BE2C (cell line): ENCODE data around the gene LYSMD3.

Experiments
- DNase-seq: peaks from one replicate; pipeline ENCODE4 v3.0.0-alpha.2; 2020
- H3K27me3 ChIP-seq: fragments of 250-450 bp; sonication (Bioruptor Pico); 2 replicates; pipeline ENCODE4 v1.5.1; 2020; ENCODE audit warnings: mild to moderate bottlenecking
- H3K36me3 ChIP-seq: fragments of 250-450 bp; sonication (Bioruptor Pico); 2 replicates; pipeline ENCODE4 v1.5.1; 2020; ENCODE audit warnings: mild to moderate bottlenecking
- H3K4me1 ChIP-seq: fragments of 250-450 bp; sonication (Bioruptor Pico); 2 replicates; pipeline ENCODE4 v1.5.1; 2020
- H3K4me3 ChIP-seq: 2 replicates; pipeline ENCODE4 v1.5.1; 2011; ENCODE audit warnings: low read depth, low read length
- H3K9me3 ChIP-seq: fragments of 250-450 bp; sonication (Bioruptor Pico); 2 replicates; pipeline ENCODE4 v1.5.1; 2020
- CTCF ChIP-seq: IDR thresholded peaks from 2 replicates; pipeline ENCODE4 v1.5.1; 2012; ENCODE audit warnings: mild to moderate bottlenecking, low read depth, low read length

LYSMD3 gene

GRCh38 chr5:90545511-90545910, 16.1 kb upstream of the LYSMD3 start:
- no peaks in the 10 kb centered on the region for H3K36me3 ChIP-seq
- no peak for DNase-seq
- peaks cover 29% of the 10 kb centered on the region for H3K27me3 ChIP-seq
- no peaks in the 10 kb centered on the region for H3K9me3 ChIP-seq
- TF ChIP-seq CTCF, result no peak
- no peak overlapping the region for H3K4me3 ChIP-seq
- no peaks in the 10 kb centered on the region; the same call in 1 of the 2 replicates for H3K4me1 ChIP-seq

GRCh38 chr5:90542827-90543519, 13.6 kb upstream of the LYSMD3 start:
- Histone ChIP-seq H3K9me3 (no peaks in the 10 kb centered on the region), H3K4me3 (no peak overlapping the region), H3K36me3 (no peaks in the 10 kb centered on the region), H3K27me3 (peaks cover 25% of the 10 kb centered on the region), H3K4me1 (no peaks in the 10 kb centered on the region; the same call in 1 of the 2 replicates)
- no peak for DNase-seq
- no peak for TF ChIP-seq CTCF

GRCh38 chr5:90534922-90535321, 5.5 kb upstream of the LYSMD3 start:
- Histone ChIP-seq H3K27me3 (peaks cover 59% of the 10 kb centered on the region), H3K36me3 (no peaks in the 10 kb centered on the region), H3K4me3 (no peak overlapping the region), H3K4me1 (no peaks in the 10 kb centered on the region), H3K9me3 (no peaks in the 10 kb centered on the region)
- no peak for DNase-seq
- TF ChIP-seq CTCF, result no peak

GRCh38 chr5:90533794-90534193, 4.4 kb upstream of the LYSMD3 start:
- no peak for TF ChIP-seq CTCF

GRCh38 chr5:90530736-90531487, 1.5 kb upstream of the LYSMD3 start:
- Histone ChIP-seq H3K4me3 (no peak overlapping the region), H3K9me3 (no peaks in the 10 kb centered on the region), H3K27me3 (peaks cover 36% of the 10 kb centered on the region), H3K4me1 (no peaks in the 10 kb centered on the region), H3K36me3 (no peaks in the 10 kb centered on the region)
- DNase-seq, result no peak
- no peak for TF ChIP-seq CTCF

More at GRCh38 chr5:90533794-90534193, 4.4 kb upstream of the LYSMD3 start:
- H3K4me3 ChIP-seq, result no peak overlapping the region
- no peaks in the 10 kb centered on the region for H3K9me3 ChIP-seq
- no peaks in the 10 kb centered on the region for H3K36me3 ChIP-seq
- no peak for DNase-seq
- no peaks in the 10 kb centered on the region for H3K4me1 ChIP-seq
- H3K27me3 ChIP-seq, result peaks cover 57% of the 10 kb centered on the region
